Stomach smooth muscle (tissue), 2 donors: Measurements from ENCODE around the gene RBM4.

Experiments used
- H3K27ac ChIP-seq: one replicate; pipeline ENCODE4 v1.7.0; 2013; ENCODE audit warnings: mild to moderate bottlenecking, low read length, inconsistent platforms
- H3K27me3 ChIP-seq, 2 donors: one replicate each; pipeline ENCODE4 v1.7.0; 2013; ENCODE audit warnings: low read length in 2 of 2; ENCODE audit not compliant: insufficient read depth in 2 of 2, control insufficient read depth in 1 of 2
- H3K36me3 ChIP-seq, 2 donors: one replicate each; pipeline ENCODE4 v1.7.0; 2013; ENCODE audit warnings: low read length in 2 of 2; ENCODE audit not compliant: control insufficient read depth in 2 of 2, insufficient read depth in 2 of 2
- H3K4me1 ChIP-seq: one replicate; pipeline ENCODE4 v1.7.0; 2013; ENCODE audit warnings: low read length; ENCODE audit not compliant: control insufficient read depth, insufficient read depth
- H3K4me3 ChIP-seq, 2 donors: one replicate each; pipeline ENCODE4 v1.7.0; 2013; ENCODE audit warnings: low read length in 2 of 2
- H3K9ac ChIP-seq, 2 donors: one replicate each; pipeline ENCODE4 v1.7.0; 2013; ENCODE audit warnings: low read length in 2 of 2, mild to moderate bottlenecking in 1 of 2
- H3K9me3 ChIP-seq, 2 donors: one replicate each; pipeline ENCODE4 v1.7.0; 2013; ENCODE audit warnings: low read length in 2 of 2; ENCODE audit not compliant: control insufficient read depth in 2 of 2
- donor health status: healthy.
- donor health status: Pancreatic carcinoma.

Gene RBM4

DNA sequence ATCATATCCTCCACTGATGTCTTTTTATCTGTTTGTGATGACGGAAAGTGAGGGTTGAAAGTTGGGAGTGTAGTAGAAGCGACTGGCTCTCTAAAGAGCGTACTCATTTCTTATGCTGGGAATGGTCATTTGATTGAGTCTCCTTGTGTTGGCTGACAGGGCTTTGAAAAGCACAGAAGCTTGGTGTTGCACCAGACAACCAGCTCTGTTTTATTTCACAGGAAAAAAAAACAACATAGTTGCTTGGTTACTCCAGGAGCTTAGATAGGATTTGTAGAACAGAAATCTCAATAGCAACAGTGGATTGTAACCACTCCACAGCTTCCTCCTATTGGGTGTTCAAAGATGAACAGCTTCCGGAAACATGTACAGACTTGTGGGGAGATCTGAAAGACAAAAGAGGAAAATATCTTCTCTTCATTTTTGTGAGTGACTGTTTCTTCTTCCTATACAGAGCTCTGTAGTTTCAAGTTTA, 19.4 kb upstream of the RBM4 start:
- Histone ChIP-seq H3K27ac (peak overlapping the region; percentile 97), H3K36me3 (peaks cover 0 to 7% of the 10 kb centered on the region in 2 donors), H3K4me3 (peak overlapping the region; percentile 99), H3K4me1 (peaks cover 54% of the 10 kb centered on the region), H3K9ac (peak overlapping the region; percentile 97 to 99), H3K9me3 (no peaks in the 10 kb centered on the region), H3K27me3 (no peaks in the 10 kb centered on the region)

DNA sequence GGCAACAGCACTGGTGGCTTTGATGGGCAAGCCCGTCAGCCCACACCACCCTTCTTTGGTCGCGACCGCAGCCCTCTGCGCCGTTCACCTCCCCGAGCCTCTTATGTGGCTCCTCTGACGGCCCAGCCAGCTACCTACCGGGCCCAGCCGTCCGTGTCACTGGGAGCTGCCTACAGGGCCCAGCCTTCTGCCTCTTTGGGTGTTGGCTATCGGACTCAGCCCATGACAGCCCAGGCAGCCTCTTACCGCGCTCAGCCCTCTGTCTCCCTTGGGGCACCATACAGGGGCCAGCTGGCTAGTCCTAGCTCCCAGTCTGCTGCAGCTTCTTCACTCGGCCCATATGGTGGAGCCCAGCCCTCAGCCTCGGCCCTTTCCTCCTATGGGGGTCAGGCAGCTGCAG, 14.1 kb upstream of the RBM4 start:
- H3K4me3 ChIP-seq: no peak overlapping the region
- H3K4me1 ChIP-seq: peaks cover 59% of the 10 kb centered on the region
- no peaks in the 10 kb centered on the region for H3K9me3 ChIP-seq
- H3K9ac ChIP-seq: peak overlapping the region in 1 of 2 donors; percentile 53
- H3K36me3 ChIP-seq: peaks cover 52 to 57% of the 10 kb centered on the region in 2 donors
- peak overlapping the region; percentile 90 for H3K27ac ChIP-seq
- H3K27me3 ChIP-seq: no peaks in the 10 kb centered on the region

DNA sequence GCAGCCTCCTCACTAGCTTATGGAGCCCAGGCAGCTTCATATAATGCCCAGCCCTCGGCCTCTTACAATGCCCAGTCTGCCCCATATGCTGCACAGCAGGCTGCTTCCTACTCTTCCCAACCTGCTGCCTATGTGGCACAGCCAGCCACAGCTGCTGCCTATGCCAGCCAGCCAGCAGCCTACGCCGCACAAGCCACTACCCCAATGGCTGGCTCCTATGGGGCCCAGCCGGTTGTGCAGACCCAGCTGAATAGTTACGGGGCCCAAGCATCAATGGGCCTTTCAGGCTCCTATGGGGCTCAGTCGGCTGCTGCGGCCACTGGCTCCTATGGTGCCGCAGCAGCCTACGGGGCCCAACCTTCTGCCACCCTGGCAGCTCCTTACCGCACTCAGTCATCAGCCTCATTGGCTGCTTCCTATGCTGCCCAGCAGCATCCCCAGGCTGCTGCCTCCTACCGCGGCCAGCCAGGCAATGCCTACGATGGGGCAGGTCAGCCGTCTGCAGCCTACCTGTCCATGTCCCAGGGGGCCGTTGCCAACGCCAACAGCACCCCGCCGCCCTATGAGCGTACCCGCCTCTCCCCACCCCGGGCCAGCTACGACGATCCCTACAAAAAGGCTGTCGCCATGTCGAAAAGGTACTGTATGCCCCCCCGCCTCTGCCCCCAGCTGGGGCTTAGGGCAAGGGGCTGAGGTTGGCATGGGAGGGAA, 13.3 kb upstream of the RBM4 start:
- no peaks in the 10 kb centered on the region for H3K9me3 ChIP-seq
- H3K4me3 ChIP-seq: no peak overlapping the region
- H3K27ac ChIP-seq: peak overlapping the region; percentile 90
- H3K36me3 ChIP-seq: peaks cover 56 to 61% of the 10 kb centered on the region in 2 donors
- H3K4me1 ChIP-seq: peaks cover 59% of the 10 kb centered on the region
- H3K9ac ChIP-seq: no peak overlapping the region
- no peaks in the 10 kb centered on the region for H3K27me3 ChIP-seq

DNA sequence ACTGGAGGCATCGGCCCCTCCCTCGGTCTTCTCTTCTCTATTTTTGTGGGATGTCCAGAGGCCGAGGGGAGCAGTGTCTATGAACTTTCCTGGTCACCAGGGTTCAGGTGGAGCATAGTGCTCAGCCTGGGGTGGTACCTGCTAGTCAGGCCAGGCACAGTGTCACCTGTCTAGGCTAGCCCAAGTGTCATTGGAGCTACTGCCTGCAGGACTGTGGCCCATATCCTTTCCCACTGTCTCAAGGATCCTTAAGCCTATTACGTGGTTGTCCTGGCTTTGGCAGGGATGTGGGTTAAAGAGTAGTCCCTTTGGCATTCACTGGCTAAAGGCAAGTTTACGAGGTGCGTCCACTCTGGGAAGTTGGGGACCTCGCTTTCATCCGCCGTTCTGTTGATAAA, 12.8 kb upstream of the RBM4 start:
- H3K4me1 ChIP-seq: peaks cover 54% of the 10 kb centered on the region
- H3K27me3 ChIP-seq: no peaks in the 10 kb centered on the region
- H3K9me3 ChIP-seq: no peaks in the 10 kb centered on the region
- no peak overlapping the region for H3K4me3 ChIP-seq
- H3K27ac ChIP-seq: peak overlapping the region; percentile 31
- no peak overlapping the region for H3K9ac ChIP-seq
- H3K36me3 ChIP-seq: peaks cover 58 to 61% of the 10 kb centered on the region in 2 donors

DNA sequence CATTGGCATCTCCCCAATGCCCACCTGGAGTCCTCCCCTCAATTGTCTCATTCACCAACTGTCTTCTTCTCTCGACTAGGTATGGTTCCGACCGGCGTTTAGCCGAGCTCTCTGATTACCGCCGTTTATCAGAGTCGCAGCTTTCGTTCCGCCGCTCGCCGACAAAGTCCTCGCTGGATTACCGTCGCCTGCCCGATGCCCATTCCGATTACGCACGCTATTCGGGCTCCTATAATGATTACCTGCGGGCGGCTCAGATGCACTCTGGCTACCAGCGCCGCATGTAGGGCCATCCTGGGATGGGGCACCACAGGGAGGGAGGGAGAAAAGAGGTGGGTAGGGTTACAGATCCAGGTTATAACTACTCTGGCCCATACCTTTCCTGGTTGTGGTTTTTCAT, 12.1 kb upstream of the RBM4 start:
- Histone ChIP-seq H3K4me1 (peaks cover 47% of the 10 kb centered on the region), H3K27me3 (no peaks in the 10 kb centered on the region), H3K4me3 (no peak overlapping the region)

DNA sequence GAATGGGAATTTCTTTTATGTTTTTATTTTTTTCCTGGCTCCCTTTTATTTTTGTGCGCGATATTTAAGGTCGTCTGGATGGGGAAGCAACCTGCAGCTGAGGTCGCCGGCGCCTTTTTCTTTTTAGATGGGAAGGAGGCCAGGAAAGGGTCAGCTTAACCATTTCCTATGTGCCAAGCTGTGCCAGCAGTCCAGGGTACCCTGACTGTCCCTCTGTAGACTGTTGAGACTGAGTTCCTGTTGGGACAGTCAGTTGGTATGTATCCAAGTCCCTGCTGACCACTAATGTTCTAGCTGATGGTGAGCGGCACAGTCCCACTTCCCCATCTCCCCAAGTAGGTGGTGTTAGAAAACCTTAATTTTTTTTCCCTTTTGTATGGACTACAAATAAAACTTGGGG, 11.6 kb upstream of the RBM4 start:
- no peaks in the 10 kb centered on the region for H3K9me3 ChIP-seq
- peak overlapping the region; percentile 31 for H3K27ac ChIP-seq
- H3K36me3 ChIP-seq: peaks cover 58 to 61% of the 10 kb centered on the region in 2 donors
- no peak overlapping the region for H3K9ac ChIP-seq
- H3K4me3 ChIP-seq: no peak overlapping the region
- no peaks in the 10 kb centered on the region for H3K27me3 ChIP-seq
- H3K4me1 ChIP-seq: peaks cover 44% of the 10 kb centered on the region

More for the DNA sequence above, 12.1 kb upstream of the RBM4 start:
- peaks cover 58 to 61% of the 10 kb centered on the region in 2 donors for H3K36me3 ChIP-seq
- H3K9me3 ChIP-seq: no peaks in the 10 kb centered on the region
- no peak overlapping the region for H3K9ac ChIP-seq
- H3K27ac ChIP-seq: peak overlapping the region; percentile 31

DNA sequence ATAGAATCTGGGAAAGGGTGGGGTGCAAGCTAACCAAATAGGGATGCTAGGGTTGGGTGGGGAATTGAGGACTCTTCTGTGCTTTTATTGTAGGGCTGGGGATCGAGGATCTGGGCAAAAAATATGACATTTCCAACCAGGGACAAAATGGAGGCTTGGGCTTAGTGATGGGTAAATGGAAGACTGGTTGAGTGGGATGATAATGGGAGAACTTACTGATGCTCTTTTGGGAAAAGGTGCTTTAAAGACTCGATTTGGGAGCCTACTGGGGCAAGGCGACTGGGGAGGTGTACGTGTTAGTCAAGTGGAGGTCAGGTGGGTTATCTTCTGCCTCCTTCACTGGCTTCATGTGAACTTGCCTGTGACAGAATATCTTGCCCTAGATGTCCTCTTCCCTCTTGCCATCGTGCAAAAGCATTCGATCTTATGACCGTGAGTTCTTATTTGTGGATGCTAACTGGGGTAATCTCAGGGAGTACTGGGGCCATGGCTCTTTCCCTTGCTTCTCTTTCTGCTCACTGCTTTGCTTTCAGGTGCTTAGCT, 10.4 kb upstream of the RBM4 start:
- peaks cover 39% of the 10 kb centered on the region for H3K4me1 ChIP-seq
- H3K27me3 ChIP-seq: no peaks in the 10 kb centered on the region
- H3K9me3 ChIP-seq: no peaks in the 10 kb centered on the region
- H3K4me3 ChIP-seq: no peak overlapping the region
- H3K9ac ChIP-seq: no peak overlapping the region
- H3K36me3 ChIP-seq: peaks cover 58 to 61% of the 10 kb centered on the region in 2 donors
- H3K27ac ChIP-seq: no peak overlapping the region

DNA sequence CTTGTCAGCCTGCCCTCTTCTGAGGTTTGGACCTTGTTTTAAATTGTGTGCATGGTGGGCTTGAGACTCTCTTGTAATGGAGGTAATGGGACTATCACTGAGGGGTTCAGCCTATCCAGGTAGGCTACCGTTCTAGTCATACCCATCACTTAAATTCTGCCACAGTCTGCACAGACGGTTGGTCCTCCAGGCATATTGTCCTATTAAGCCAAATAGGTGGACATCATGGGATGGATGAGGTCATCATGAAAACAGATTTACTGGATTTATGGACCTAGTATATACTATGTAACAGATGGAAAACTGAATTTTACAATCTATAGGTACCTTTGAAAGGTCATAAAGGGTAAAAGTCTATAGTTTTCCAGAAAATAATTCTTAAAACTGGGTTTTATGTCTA, 9.1 kb upstream of the RBM4 start:
- peaks cover 54 to 57% of the 10 kb centered on the region in 2 donors for H3K36me3 ChIP-seq
- H3K9me3 ChIP-seq: no peaks in the 10 kb centered on the region
- no peaks in the 10 kb centered on the region for H3K27me3 ChIP-seq
- H3K4me3 ChIP-seq: no peak overlapping the region
- H3K9ac ChIP-seq: no peak overlapping the region
- H3K4me1 ChIP-seq: peaks cover 29% of the 10 kb centered on the region
- H3K27ac ChIP-seq: no peak overlapping the region

DNA sequence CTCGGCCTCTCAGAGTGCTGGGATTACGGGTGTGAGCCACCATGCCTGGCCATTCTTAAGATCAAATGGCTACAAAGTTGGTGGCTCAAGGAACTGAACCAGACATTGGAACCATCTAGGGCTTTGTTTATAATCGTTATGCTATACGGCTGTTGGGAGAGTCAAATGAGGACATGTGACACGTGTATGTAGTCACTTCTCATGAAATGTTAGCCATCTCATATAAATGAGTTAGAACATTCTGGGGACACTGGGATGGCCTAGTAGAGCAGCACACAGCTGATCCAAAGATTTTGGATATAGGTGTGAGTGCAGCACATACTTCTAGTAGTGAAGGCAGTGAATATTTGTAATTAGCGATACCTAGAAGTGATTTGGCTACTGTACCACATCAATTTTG, 6.6 kb upstream of the RBM4 start:
- H3K36me3 ChIP-seq: peaks cover 29 to 32% of the 10 kb centered on the region in 2 donors
- peaks cover 13% of the 10 kb centered on the region for H3K4me1 ChIP-seq
- no peak overlapping the region for H3K9ac ChIP-seq
- no peak overlapping the region for H3K27ac ChIP-seq
- no peak overlapping the region for H3K4me3 ChIP-seq
- no peaks in the 10 kb centered on the region for H3K9me3 ChIP-seq
- no peaks in the 10 kb centered on the region for H3K27me3 ChIP-seq

DNA sequence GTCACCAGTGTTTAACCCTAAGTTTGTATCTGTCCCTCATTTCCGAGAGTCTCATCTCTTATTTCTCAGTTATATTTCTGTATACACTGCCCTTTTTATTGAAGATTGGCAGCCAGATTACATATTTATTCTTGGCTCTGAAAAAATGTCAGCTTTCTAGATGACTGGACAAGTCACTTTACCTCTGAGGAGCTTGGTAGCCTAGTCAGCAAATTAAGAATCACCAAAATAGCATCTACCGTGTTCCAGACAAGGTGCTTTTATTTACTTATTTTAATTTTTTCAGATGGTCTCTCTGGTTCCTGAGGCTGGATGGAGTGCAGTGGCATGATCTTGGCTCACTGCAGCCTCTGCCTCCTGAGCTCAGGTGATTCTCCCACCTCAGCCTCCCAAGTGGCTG, 5.6 kb upstream of the RBM4 start:
- no peak overlapping the region for H3K27ac ChIP-seq
- H3K4me3 ChIP-seq: no peak overlapping the region
- no peak overlapping the region for H3K9ac ChIP-seq
- H3K36me3 ChIP-seq: peaks cover 18 to 21% of the 10 kb centered on the region in 2 donors
- peaks cover 19% of the 10 kb centered on the region for H3K4me1 ChIP-seq
- no peaks in the 10 kb centered on the region for H3K9me3 ChIP-seq
- no peaks in the 10 kb centered on the region for H3K27me3 ChIP-seq

DNA sequence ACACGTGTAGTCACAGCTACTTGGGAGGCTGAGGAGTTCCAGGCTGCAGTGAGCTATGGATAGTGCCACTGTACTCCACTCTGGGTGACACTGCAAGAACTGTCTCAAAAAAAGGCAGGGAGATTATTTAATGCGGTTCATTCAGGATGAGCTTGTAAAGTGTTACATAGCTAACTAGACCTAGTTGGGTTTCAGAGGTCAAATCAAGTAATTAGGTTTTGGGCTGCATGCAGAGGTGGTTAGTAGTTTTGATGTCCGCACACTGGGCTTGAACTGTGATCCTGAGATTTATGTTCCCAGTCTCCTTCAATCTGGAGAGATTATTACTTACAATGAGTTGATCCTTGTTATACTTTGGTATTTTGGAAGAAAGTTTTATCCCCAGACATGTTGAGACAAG, 2.1 kb upstream of the RBM4 start:
- no peak overlapping the region for H3K27ac ChIP-seq
- no peaks in the 10 kb centered on the region for H3K27me3 ChIP-seq
- no peak overlapping the region for H3K9ac ChIP-seq
- H3K9me3 ChIP-seq: no peaks in the 10 kb centered on the region
- peaks cover 41% of the 10 kb centered on the region for H3K4me1 ChIP-seq
- peaks cover 6 to 9% of the 10 kb centered on the region in 2 donors for H3K36me3 ChIP-seq
- no peak overlapping the region for H3K4me3 ChIP-seq
